ENCODE results near the gene UBL5.
"Not testable (repeated sequence)": the region's sequence is repeated elsewhere in the genome, so short reads cannot be mapped to it uniquely, and the experiment has no call there.

- not testable (repeated sequence) for TF ChIP-seq FOXA1 (IDR thresholded peaks at IDR 0.05); FOXM1 (IDR thresholded peaks at IDR 0.05; ENCODE audit: borderline replicate concordance); TARDBP (IDR thresholded peaks at IDR 0.05); BHLHE40 (IDR thresholded peaks at IDR 0.05; ENCODE audit: borderline replicate concordance); HDGF (IDR thresholded peaks at IDR 0.05; ENCODE audit: borderline replicate concordance); ZNF384 (IDR thresholded peaks at IDR 0.05); CTBP1 (IDR thresholded peaks at IDR 0.05; ENCODE audit: borderline replicate concordance); ARNT (IDR thresholded peaks at IDR 0.05); PKNOX1 (IDR thresholded peaks at IDR 0.05)
Observed at GRCh38 chr19:9820034-9820433, 7.7 kb upstream of the UBL5 start.

All from HEK293T (cell line).